GM21390 (cell line): Measurements from ENCODE around the gene PIGQ.

Source experiments
- ATAC-seq: cut with Tn5 transposase; IDR thresholded peaks from one replicate; pipeline ENCODE4 v1.9.1; 2021; ENCODE audit not compliant: unreplicated experiment

Gene PIGQ

GRCh38 chr16:533391-534123, 36.2 kb upstream of the PIGQ start:
- no peak for ATAC-seq

DNA sequence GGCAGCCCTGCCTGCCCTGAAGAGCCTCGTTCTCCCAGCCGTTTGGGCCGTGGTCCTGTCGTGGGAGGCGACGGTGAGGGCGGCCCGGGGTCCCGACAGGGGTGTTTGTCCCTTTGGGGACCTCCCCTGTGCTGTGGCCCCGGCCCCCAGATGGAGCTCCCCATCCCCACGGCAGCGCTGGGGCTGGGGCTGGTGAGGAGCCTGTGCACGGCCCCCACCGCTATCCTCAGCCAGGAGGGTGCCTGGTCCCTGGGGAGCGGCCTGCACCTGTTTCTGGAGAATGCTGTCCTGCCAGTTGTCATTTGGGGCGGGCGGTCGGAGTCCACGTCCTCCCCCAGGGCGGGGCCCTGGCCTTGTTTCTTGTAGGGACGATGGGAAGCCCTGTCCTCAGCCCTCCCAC, 35.6 kb upstream of the PIGQ start:
- ATAC-seq, result no peak

DNA sequence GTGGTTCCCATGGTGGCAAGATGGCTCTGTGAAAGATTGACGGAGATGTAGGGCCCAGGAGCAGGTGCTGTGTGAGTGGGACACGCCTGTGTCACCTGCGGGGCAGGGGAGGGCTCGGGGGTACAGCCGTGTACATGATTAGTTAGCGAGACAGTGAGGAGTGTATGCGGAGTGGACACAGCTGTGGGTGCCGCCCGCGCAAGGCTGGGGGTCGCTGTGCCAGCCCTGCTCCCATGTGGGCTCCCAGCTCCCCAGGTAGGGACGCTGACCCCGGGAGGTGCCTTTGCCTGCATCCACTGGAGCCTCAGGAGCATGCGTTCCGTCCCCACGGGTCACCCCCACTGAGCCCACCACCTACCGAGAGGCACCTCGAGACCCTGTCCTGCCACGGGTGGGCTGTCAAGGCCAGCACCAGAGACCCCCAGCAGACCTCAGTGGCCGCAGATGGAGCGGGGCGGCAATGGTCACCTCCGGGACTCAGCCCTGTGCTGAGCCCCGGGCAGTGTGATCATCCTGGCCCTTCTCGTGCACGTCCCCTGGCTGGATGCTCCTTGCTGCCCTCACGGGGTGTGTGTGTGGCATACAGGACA, 34.8 kb upstream of the PIGQ start:
- ATAC-seq, result no peak

DNA sequence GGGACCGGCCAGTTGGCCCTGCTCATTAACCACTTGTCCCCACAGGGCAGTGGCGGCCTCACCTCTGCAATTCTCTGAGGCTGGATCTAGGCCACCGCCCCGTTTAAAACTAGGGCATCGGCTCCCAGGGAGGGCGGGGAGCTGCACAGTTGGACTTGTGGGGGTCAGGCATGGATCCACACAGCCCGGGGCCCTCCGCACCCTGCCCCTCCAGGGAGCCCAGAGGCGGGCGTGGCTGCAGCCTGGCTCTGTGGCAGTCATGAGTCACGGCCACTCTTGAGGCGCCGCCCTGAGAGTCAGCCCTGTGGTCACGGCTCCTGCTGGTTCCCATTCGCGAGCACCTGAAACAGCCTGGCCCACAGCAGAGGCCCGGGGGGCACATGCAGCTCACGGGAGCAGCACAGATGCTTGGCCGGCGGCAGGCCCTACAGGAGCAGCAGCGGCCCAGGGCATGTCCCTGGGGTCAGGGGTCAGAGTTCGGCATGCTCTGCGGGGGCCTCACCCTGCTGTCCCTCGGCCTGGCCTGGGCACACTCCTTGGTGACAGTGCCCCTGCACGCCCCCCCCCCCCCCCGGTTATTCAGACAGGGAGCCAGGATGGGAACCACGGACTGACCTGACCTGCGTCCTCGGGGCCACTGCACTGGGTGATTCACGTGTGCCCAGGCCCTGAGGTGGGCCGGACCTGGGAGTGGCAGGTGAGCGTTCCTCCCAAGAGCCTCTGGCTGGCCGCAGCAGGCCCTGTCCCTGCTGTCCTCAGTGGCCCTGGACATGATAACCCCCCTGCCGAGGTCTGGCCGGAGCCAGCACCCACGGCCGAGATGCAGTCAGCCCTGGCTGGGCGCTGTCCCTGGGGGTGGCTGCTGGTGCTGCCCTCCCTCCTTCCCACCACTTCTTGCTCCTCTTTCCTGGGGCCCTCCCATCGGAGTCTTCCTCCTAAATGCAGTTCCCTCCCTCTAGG, 34.0 kb upstream of the PIGQ start:
- ATAC-seq, result no peak

DNA sequence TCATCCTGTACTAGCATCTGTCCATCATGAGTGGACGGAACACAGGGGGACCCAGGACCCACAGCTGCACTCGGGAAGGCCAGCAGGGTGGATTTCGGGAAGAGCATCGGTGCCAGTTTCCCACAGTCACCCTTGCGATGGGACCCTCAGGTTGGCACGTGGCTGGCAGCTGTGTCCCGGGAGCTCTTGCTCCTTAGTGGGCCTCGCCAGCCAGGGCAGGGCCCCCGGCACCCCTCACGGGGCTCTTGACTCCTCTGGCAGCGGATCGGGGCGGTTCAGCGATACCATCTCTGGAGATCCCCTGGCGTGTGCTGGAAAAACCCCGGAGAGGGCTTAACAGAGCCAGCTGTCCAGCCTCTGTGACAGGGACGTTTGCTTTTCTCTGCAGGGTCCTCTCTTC, 33.0 kb upstream of the PIGQ start:
- no peak for ATAC-seq

GRCh38 chr16:537415-538335, 32.1 kb upstream of the PIGQ start:
- no peak for ATAC-seq

DNA sequence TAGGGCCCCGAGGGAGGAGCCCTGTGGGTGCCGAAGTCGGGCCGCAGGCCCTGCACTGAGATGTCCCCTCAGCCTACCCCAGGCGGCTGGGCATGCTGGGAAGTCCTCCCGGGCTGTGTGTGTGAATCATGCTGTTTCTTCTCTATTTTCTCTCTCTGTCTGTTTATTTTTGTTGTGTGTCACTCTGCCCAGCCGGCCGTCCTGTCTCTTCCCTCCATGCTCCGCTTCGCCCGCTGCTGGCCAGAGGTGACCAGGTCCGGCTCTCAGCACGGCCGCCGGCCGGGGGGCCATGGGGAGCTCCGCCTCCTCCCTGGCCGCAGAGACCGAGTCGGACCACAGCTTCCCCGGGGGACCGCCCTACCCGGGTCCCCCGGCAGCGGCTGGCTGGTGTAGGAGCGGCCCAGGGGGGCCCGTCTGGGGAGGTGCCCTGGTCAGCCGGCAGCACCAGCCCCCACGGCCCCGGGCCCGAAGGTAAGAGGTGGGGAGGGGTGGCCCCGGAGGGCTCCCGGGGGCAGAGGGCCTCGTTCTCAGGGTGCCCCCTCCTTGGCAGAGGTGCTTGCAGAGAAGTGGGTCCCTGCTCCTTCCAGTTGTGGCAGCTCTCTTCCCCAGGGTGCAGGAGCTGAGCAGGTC, 29.8 kb upstream of the PIGQ start:
- no peak for ATAC-seq

DNA sequence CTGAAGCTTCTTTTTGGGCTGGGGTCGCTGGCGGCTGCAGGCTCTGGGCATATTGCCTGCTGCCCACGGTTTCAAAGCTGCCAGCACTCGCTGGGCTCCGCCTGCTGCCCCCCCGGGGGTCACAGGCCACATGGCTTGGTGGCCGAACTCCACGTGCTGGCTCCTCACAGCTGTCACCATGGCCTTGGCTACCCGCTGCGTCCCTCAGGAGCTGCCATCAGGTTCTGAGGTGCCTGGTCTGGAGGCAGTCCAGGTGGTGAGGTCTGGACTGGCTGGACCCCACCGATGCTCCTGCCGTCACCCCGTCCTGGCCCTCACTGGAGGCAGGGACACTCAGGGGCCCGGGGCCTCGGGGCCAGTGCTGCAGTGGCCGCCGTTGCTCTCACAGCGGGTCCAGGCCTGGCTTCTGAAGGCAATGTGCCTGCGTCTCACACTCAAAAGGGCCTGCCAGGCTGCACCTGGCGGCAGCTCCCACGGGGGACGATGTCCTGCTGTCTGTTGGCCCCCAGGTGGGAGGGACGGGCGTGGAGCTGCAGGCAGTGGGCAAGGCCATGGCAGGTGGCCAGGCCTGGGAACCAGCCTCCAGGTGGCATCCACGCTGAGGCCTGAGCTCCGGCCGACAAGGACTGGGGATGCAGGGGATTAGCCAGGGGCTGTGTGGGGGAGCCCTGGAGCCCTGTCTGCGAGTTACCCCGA, 29.0 kb upstream of the PIGQ start:
- no peak for ATAC-seq

GRCh38 chr16:543301-544164, 26.2 kb upstream of the PIGQ start:
- ATAC-seq, result no peak

DNA sequence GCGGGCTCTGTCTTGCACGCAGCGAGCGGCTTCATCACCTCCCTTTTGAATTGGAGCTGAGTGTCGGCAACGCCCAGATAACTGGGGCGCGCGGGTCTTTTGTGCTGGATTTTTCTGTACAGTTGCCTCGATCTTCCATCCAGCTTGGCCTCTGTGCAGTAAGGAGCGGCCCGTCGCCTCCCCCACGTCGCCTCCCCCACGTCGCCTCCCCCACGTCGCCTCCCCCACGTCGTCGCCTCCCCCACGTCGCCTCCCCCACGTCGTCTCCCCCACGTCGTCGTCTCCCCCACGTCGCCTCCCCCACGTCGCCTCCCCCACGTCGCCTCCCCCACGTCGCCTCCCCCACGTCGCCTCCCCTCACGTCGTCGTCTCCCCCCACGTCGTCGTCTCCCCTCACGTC, 25.3 kb upstream of the PIGQ start:
- ATAC-seq, result no peak

DNA sequence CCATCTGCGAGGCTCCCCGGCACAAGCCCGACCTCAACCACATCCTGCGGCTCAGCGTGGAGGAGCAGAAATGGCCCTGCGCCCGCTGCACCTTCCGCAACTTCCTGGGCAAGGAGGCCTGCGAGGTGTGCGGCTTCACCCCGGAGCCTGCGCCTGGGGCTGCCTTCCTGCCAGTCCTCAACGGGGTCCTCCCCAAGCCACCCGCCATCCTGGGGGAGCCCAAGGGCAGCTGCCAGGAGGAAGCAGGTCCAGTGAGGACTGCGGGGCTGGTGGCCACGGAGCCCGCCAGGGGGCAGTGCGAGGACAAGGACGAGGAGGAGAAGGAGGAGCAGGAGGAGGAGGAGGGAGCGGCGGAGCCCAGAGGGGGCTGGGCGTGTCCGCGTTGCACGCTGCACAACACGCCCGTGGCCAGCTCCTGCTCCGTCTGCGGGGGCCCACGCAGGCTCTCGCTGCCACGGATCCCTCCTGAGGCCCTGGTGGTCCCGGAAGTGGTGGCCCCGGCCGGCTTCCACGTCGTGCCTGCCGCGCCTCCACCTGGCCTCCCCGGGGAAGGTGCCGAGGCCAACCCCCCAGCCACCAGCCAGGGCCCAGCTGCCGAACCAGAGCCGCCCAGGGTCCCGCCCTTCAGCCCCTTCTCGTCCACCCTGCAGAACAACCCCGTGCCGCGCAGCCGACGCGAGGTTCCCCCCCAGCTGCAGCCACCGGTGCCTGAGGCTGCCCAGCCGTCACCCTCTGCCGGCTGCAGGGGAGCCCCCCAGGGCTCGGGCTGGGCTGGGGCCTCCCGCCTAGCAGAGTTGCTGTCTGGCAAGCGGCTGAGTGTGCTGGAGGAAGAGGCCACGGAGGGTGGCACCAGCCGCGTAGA, 22.6 kb upstream of the PIGQ start:
- no peak for ATAC-seq

DNA sequence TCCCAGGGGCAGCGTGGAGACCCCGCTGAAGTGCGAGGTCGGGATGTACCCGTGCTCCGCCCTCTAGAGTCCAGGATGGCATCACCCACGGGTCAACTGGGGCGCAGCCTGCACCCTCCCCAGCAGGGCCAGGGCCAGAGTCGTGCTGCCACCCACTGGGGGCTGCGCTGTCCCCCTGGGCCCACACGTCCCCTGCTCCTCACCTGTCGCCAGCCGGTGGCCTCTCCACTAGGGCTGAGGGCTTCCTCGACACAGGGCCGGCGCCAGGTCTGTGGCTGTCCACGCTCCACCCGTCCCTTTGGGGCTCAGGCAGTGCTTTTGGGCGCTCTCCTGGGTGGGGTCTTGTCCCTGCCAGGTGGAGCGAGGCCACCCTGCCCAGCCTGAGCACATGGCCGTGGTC, 21.2 kb upstream of the PIGQ start:
- no peak for ATAC-seq

- no peak for ATAC-seq
These were observed 20.1 kb upstream of the PIGQ start for GRCh38 chr16:549544-550263.

GRCh38 chr16:551210-551609, 18.6 kb upstream of the PIGQ start:
- ATAC-seq, result no peak

DNA sequence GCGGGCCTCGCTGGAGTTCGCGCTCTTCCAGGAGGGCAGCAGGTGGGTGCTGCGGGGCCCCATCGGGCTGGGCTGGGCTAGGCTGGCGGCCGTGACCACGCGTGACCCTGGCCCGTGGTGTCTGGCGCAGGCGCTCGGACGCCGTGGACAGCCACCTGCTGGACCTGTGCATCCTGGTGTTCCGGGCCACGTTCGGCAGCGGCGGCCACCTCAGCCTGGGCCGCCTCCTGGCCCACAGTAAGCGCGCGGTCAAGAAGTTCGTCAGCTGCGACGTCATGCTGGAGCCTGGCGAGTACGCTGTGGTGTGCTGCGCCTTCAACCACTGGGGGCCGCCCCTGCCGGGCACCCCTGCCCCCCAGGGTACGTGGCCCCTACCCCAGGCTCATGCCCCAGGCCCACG, 17.6 kb upstream of the PIGQ start:
- no peak for ATAC-seq

DNA sequence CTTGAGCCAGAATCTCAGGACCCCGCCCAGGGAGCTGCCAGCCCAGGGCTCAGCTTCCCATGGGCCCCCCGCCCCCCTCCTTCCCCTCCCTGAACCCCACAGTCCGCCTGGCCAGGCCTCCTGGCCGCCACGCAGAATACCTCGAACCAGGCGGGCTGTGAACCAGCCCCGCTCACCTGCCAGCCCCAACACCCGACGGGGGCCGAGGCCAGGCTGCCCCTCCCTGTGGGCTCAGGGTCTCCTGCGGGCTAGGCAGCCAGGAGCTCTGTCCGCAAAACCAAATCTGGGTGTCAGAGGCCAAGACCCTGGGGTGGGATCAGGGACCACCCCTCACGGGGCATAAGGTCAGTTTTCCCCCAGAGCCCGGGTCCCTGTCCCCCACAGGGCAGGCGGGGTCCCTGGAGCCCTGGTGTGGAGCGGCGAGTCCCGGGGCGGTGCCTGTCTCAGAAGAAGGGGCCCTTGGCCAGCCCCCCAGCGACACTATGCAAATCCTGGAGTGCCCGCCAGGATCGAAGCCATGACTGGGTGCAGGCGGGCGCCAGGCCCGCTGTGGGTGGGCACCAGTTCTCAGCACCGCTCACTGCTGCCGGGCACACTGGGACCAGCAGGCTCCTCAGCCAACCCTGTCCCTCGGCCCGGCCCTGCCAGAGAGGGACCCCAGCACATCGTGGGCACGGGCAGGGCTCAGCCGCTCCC, 16.0 kb upstream of the PIGQ start:
- ATAC-seq, result no peak

GRCh38 chr16:554297-554621, 15.5 kb upstream of the PIGQ start:
- no peak for ATAC-seq
